ENCODE results near the gene VENTX. TPM values are rescaled to one million over a fixed set of nuclear protein-coding genes. Genes with fewer than 3 reads are reported as not detected.

Gene VENTX
- total RNA-seq, 3 donors from 2014 or later: 0.09 to 1.2 (median 0.36) TPM

- DNase-seq: no peak
- no peaks in the 10 kb centered on the region for H3K4me1 ChIP-seq (ENCODE audit: low read depth)
- intact Hi-C loops (cut with DNase I, micrococcal nuclease): no loop called here
- no peak overlapping the region for H3K4me3 ChIP-seq
- TF ChIP-seq, protein P1, sequence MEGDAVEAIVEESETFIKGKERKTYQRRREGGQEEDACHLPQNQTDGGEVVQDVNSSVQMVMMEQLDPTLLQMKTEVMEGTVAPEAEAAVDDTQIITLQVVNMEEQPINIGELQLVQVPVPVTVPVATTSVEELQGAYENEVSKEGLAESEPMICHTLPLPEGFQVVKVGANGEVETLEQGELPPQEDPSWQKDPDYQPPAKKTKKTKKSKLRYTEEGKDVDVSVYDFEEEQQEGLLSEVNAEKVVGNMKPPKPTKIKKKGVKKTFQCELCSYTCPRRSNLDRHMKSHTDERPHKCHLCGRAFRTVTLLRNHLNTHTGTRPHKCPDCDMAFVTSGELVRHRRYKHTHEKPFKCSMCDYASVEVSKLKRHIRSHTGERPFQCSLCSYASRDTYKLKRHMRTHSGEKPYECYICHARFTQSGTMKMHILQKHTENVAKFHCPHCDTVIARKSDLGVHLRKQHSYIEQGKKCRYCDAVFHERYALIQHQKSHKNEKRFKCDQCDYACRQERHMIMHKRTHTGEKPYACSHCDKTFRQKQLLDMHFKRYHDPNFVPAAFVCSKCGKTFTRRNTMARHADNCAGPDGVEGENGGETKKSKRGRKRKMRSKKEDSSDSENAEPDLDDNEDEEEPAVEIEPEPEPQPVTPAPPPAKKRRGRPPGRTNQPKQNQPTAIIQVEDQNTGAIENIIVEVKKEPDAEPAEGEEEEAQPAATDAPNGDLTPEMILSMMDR (IDR thresholded peaks at IDR 0.05): no peak
- H3K9me3 ChIP-seq: no peaks in the 10 kb centered on the region
- no peak for ATAC-seq
- no peaks in the 10 kb centered on the region for H3K36me3 ChIP-seq (ENCODE audit: low read depth)
Measured at GRCh38 chr10:133242611-133243356, 5.1 kb downstream of the VENTX start.

DNA sequence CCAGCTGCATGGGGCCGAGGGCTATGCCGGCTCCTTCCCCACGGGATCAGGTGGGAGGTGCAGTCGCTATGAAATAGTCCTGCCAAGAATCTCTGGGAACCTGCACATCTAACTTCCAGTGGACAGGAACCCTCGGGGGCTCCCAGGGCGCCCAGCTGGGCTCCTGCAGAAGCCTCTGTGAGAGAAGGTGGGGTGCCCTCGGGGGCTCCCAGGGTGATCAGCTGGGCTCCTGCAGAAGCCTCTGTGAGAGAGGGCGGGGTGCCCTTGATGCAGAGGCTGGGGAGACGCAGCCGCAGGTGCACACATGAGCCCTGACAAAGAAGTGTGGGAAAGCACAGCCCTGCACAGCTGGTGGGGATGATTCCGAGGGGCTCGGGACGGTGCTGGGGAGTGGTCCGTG lies 5.9 kb downstream of the VENTX start:
- DNase-seq (no peak), ATAC-seq (no peak)
- intact Hi-C loops (cut with DNase I, micrococcal nuclease): no loop called here
- Histone ChIP-seq H3K4me3 (no peak overlapping the region), H3K9me3 (no peaks in the 10 kb centered on the region), H3K4me1 (ENCODE audit: low read depth) (no peaks in the 10 kb centered on the region), H3K36me3 (ENCODE audit: low read depth) (no peaks in the 10 kb centered on the region)
- TF ChIP-seq, protein P1 (IDR thresholded peaks at IDR 0.05): no peak

DNA sequence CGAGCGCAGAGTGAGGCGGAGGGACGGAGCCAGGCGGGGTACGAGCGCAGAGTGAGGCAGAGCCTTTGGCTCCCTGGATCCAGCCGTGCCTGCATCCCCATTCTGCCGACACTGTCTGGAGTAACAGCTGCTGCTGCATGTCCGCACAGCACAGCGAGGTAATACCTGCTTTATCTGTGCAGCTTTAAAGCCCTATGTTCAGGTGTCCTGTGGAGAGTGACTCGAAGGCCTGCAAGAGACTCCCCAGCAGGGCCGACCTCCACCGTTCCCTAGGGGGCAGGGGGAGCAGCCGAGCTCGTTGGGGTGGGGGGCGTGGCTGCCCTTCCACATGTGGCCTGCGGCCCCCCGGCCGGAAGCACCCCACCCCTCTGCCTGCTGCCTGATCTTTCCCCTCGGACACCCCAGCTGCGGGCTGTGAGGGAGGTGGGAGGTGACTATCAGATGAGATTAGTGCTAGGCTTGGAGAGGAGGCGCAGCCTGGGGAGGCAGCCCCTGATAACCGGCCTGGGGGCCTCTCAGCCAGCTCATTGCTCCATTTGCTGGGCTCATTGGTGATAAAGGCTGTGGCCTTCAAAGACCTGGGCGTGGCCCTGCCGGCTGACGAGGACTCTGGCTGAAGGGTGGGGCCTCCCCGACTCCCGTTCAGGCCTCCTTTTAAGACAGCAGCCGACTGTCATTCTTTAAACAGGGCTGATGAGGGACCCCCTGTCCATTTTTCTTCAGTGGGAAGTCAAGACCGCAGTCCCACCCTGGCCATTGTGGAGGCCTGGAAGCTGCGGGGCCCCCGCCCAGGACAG lies 8.0 kb downstream of the VENTX start:
- intact Hi-C loops (cut with DNase I, micrococcal nuclease): no loop called here
- ATAC-seq (peak; percentile 72), DNase-seq (peak; percentile 66 to 72 (median 66))
- no peaks in the 10 kb centered on the region for H3K4me1 ChIP-seq (ENCODE audit: low read depth)
- H3K9me3 ChIP-seq: no peaks in the 10 kb centered on the region
- H3K4me3 ChIP-seq: no peak overlapping the region
- no peaks in the 10 kb centered on the region for H3K36me3 ChIP-seq (ENCODE audit: low read depth)
- TF ChIP-seq, protein P1 (IDR thresholded peaks at IDR 0.05): no peak

- Histone ChIP-seq H3K4me1 (ENCODE audit: low read depth) (no peaks in the 10 kb centered on the region), H3K36me3 (ENCODE audit: low read depth) (no peaks in the 10 kb centered on the region), H3K9me3 (no peaks in the 10 kb centered on the region), H3K4me3 (no peak overlapping the region)
- TF ChIP-seq, protein P1 (IDR thresholded peaks at IDR 0.05): no peak
- DNase-seq (no peak), ATAC-seq (no peak)
- intact Hi-C loops (cut with DNase I, micrococcal nuclease): no loop called here
Measured at GRCh38 chr10:133246236-133246626, 8.6 kb downstream of the VENTX start.

DNA sequence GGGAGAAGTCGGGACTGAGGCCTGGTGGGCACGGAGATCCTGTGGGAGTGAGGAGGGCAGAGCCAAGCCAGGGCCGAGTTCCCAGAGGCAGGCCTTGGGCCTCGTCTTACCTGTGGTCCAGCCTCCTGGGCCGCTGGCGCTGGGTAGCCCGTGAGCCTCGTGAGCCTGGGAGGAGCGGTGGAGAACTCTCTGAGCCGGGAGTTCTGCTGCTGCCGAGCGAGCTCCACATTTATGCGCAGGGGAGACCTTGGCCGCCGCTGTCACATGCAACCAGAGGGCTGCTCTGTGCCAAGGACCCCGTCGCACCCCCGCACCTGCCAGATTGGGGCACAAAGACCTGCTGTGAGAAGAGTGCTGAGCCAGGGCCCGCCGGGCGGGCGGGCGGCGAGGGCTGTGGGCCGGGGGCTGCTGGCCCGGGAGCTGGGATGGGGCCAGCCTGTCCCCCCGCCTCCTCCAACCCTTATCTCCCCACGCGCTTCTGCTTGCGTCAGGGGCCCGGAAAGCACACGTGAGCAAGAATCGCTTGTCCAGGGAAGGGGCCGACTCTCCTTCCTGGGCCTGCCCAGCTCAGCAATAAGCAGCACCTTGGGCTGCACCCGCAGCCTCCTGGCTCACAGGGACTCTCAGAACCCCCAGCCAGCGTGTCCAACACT lies 10.2 kb downstream of the VENTX start:
- no peaks in the 10 kb centered on the region for H3K36me3 ChIP-seq (ENCODE audit: low read depth)
- no peak overlapping the region for H3K4me3 ChIP-seq
- TF ChIP-seq, protein P1 (IDR thresholded peaks at IDR 0.05): no peak
- intact Hi-C loops (cut with DNase I, micrococcal nuclease): no loop called here
- H3K4me1 ChIP-seq (ENCODE audit: low read depth): no peaks in the 10 kb centered on the region
- DNase-seq (no peak), ATAC-seq (no peak)
- no peaks in the 10 kb centered on the region for H3K9me3 ChIP-seq

Data from mucosa of descending colon (tissue), 3 donors.